SK-N-SH treated with all-trans-retinoic acid at 6 μM for 48 hours (cell line): Measurements from ENCODE around the gene TAAR5.

Source experiments
- OSR1 ChIP-seq: fragments of 250-450 bp; sonication (Bioruptor Pico); IDR thresholded peaks from 2 replicates; pipeline ENCODE4 v1.8.0; 2022; ENCODE audit warnings: moderate library complexity, mild to moderate bottlenecking, inconsistent platforms
- PATZ1 ChIP-seq: fragments of 250-450 bp; sonication (Bioruptor Pico); IDR thresholded peaks from 2 replicates; pipeline ENCODE4 v1.8.0; 2020; ENCODE audit warnings: mild to moderate bottlenecking, moderate library complexity, borderline replicate concordance

- TF ChIP-seq OSR1 (CRISPR knock-in tag) (no peak), PATZ1 (CRISPR knock-in tag) (no peak)
Measured at GRCh38 chr6:132566404-132566803, 23.1 kb downstream of the TAAR5 start.
